ENCODE measurements around the gene OMD.

- TF ChIP-seq POLR2A (IDR thresholded peaks at IDR 0.05; ENCODE audit: low read length), result no peak
- TF ChIP-seq GATA1 (IDR thresholded peaks at IDR 0.05; ENCODE audit: low read depth, low read length), result no peak
Observed at GRCh38 chr9:92408747-92409478, 15.4 kb downstream of the OMD start.

Data from erythroblast (primary cell).